Measurements from ENCODE around the gene CTNNA2.
A peak's percentile ranks its signal among the peaks of the same experiment; 100 is the strongest.

The CTNNA2 gene

DNA sequence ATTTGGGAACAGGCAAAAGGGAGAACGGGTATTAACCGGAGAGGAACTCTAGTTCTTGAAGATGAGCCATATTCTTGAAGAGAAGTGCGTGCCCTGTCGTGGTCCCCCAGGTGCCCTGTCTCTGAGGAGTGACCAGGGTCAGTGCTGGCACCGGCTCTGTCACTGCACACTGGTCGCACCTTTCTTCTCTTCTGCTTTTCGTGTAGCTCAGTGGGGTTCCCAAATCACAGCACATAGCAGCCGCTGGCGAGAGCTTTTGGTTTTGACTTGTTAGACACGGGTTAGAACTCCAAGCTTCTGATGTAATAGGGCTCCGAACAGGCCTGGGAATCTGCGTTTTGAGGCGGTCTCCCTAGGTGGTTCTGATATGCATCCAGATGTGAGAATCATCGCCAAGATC lies 810.1 kb downstream of the CTNNA2 start:
- H3K9me3 ChIP-seq: no peaks in the 10 kb centered on the region
- no peak overlapping the region for H3K4me3 ChIP-seq (ENCODE audit: low read depth, low read length)
- TF ChIP-seq, protein P1, sequence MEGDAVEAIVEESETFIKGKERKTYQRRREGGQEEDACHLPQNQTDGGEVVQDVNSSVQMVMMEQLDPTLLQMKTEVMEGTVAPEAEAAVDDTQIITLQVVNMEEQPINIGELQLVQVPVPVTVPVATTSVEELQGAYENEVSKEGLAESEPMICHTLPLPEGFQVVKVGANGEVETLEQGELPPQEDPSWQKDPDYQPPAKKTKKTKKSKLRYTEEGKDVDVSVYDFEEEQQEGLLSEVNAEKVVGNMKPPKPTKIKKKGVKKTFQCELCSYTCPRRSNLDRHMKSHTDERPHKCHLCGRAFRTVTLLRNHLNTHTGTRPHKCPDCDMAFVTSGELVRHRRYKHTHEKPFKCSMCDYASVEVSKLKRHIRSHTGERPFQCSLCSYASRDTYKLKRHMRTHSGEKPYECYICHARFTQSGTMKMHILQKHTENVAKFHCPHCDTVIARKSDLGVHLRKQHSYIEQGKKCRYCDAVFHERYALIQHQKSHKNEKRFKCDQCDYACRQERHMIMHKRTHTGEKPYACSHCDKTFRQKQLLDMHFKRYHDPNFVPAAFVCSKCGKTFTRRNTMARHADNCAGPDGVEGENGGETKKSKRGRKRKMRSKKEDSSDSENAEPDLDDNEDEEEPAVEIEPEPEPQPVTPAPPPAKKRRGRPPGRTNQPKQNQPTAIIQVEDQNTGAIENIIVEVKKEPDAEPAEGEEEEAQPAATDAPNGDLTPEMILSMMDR (IDR thresholded peaks at IDR 0.05; ENCODE audit: low read depth, low read length): no peak
- H3K4me1 ChIP-seq: peaks cover 4% of the 10 kb centered on the region; the same call in 1 of the 2 replicates
- no peaks in the 10 kb centered on the region for H3K36me3 ChIP-seq
- H3K27me3 ChIP-seq: no peaks in the 10 kb centered on the region
- no peak for DNase-seq

DNA sequence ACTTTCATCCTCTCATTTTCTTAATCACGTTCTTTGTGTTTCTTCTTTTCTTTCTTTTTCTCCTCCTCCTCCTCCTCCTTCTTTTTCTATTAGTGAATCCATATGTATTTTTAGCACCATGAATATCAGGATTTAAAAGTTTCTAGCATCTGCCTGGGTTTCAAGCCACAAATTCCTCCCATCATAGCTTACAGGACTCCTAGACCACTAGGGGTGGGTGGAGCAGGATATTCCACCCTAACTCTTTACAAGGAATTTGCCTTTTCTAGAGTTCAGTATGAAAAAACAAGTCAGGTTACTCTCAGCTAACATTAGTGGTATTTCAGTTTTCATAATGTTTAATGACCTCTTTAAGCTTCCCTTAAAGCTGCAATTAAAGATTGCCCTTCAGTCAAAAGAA lies 810.8 kb downstream of the CTNNA2 start:
- H3K4me3 ChIP-seq (ENCODE audit: low read depth, low read length): no peak overlapping the region
- no peaks in the 10 kb centered on the region for H3K27me3 ChIP-seq
- no peak for DNase-seq
- peaks cover 4% of the 10 kb centered on the region; the same call in 1 of the 2 replicates for H3K4me1 ChIP-seq
- no peaks in the 10 kb centered on the region for H3K36me3 ChIP-seq
- H3K9me3 ChIP-seq: no peaks in the 10 kb centered on the region
- TF ChIP-seq, protein P1 (IDR thresholded peaks at IDR 0.05; ENCODE audit: low read depth, low read length): no peak

DNA sequence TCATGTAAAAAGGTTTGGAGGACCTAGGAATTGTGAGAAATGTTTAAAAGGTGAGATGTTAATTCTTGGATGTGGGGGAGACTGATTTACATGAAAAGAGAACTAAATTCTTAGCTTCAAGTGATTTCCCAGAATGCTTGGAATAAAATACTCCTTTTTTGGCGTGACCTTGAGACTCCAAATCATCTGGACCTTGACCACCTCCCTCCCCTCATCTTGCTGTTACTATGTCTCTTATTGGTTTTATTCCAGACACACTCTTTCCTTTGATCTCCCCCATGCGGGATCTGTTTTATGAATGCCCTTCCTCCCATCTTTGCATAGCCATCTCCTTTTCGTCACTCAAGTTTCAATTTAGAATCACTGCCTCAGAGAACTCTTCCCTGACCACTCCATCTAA lies 811.7 kb downstream of the CTNNA2 start:
- Histone ChIP-seq H3K4me3 (ENCODE audit: low read depth, low read length) (no peak overlapping the region), H3K27me3 (no peaks in the 10 kb centered on the region), H3K4me1 (peaks cover 4% of the 10 kb centered on the region; the same call in 1 of the 2 replicates), H3K9me3 (no peaks in the 10 kb centered on the region), H3K36me3 (no peaks in the 10 kb centered on the region)
- TF ChIP-seq, protein P1 (IDR thresholded peaks at IDR 0.05; ENCODE audit: low read depth, low read length): no peak
- no peak for DNase-seq

DNA sequence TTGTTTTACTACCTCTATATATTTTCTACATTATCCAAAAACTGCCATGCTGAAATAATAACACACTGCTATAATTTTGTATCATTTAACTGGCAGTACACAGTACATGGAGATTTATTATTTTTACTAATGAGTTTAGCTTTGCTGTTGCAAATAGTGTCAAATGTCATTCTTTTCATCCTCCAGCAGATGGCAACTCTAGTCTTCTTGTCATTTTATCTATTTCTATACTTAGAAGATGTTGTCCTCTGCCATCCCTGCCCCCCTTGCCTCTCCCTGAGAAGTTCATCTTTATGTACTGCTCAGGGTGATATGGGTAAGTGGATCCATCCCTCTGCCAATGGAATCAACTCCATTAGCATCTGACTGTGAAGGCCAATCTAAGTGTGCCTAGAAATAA lies 813.4 kb downstream of the CTNNA2 start:
- TF ChIP-seq, protein P1 (IDR thresholded peaks at IDR 0.05; ENCODE audit: low read depth, low read length): peak; percentile 45
- peak; percentile 45 for DNase-seq
- H3K4me1 ChIP-seq: peaks cover 4% of the 10 kb centered on the region; the same call in 1 of the 2 replicates
- H3K36me3 ChIP-seq: no peaks in the 10 kb centered on the region
- no peaks in the 10 kb centered on the region for H3K9me3 ChIP-seq
- H3K27me3 ChIP-seq: no peaks in the 10 kb centered on the region
- H3K4me3 ChIP-seq (ENCODE audit: low read depth, low read length): no peak overlapping the region

DNA sequence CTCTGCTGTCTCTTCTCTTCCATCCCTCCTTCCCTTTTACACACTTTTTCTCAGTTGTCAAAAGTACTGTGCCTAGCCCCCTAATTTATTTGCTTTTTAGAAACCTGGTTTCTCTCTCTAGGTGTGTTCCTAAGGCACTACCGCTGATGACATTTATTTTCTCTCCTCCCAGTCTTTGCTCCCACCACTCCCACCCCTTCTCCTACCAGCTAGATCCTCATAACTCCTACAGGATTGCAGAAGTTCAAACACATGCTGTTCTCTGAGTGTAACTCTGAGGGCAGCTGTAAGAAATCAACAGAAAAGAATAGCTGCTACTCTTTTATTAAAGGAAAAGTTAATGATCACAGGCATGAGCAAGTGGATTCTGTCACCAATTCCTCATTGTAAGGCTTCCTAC lies 814.0 kb downstream of the CTNNA2 start:
- Histone ChIP-seq H3K27me3 (no peaks in the 10 kb centered on the region), H3K4me1 (peaks cover 4% of the 10 kb centered on the region; the same call in 1 of the 2 replicates), H3K4me3 (ENCODE audit: low read depth, low read length) (no peak overlapping the region), H3K9me3 (no peaks in the 10 kb centered on the region), H3K36me3 (no peaks in the 10 kb centered on the region)
- DNase-seq: no peak
- TF ChIP-seq, protein P1 (IDR thresholded peaks at IDR 0.05; ENCODE audit: low read depth, low read length): no peak

DNA sequence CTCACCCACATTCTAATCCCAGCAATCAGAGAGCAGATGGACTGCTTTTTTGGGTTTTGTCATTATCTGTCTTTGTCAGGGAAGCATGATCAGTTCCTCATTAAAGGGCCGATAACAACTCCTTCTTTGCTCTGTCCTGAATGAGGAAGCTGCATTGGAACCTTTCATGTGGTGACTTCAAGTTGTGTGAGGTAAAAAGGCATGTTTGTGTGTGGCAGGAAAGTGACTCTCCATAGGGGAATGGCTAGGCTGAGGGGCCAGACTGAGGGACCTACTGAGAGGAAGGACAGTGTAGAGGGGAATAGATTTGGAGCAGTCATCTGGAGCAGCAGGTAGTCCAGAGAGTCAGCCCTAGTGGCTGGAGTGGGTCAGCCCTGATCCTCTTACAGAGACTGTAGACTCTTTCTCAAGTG lies 815.3 kb downstream of the CTNNA2 start:
- Histone ChIP-seq H3K4me1 (peaks cover 4% of the 10 kb centered on the region; the same call in 1 of the 2 replicates), H3K9me3 (no peaks in the 10 kb centered on the region), H3K36me3 (no peaks in the 10 kb centered on the region), H3K27me3 (no peaks in the 10 kb centered on the region), H3K4me3 (ENCODE audit: low read depth, low read length) (no peak overlapping the region)
- TF ChIP-seq, protein P1 (IDR thresholded peaks at IDR 0.05; ENCODE audit: low read depth, low read length): no peak
- DNase-seq: no peak

Data from BE2C (cell line).